Measurements from ENCODE around the gene TMEM135. TPM values are rescaled to one million over a fixed set of nuclear protein-coding genes. Genes with fewer than 3 reads are reported as not detected.

The TMEM135 gene
- total RNA-seq, 1 experiment from 2014 or later = 70.3 TPM

DNA sequence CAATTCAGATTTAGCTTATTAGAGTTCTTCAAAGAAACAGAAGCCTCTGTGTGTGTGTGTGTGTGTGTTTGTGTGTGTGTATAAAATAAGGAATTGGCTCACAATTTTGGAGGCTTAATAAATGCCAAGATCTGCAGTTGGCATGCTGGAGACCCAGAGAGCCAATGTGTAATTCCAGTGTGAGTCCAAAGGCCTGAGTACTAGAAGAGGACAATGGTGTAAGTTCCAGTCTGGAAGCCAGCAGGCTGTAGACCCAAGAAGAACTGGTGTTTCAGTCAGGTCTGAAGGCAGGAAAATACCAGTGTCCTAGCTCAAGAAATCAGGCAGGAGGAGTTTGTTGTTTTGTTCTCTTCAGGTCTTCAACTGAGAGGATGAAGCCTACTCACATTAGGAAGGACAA, 20.0 kb downstream of the TMEM135 start:
- CTCF ChIA-PET = no interaction called here
- H3K4me1 ChIP-seq (ENCODE audit: insufficient read depth, low read length, poor library complexity, severe bottlenecking) = peaks cover 5% of the 10 kb centered on the region
- TF ChIP-seq EZH2 (IDR thresholded peaks at IDR 0.05; ENCODE audit: borderline replicate concordance, low read depth, low read length, poor library complexity, severe bottlenecking) = no peak
- TF ChIP-seq, protein P1, sequence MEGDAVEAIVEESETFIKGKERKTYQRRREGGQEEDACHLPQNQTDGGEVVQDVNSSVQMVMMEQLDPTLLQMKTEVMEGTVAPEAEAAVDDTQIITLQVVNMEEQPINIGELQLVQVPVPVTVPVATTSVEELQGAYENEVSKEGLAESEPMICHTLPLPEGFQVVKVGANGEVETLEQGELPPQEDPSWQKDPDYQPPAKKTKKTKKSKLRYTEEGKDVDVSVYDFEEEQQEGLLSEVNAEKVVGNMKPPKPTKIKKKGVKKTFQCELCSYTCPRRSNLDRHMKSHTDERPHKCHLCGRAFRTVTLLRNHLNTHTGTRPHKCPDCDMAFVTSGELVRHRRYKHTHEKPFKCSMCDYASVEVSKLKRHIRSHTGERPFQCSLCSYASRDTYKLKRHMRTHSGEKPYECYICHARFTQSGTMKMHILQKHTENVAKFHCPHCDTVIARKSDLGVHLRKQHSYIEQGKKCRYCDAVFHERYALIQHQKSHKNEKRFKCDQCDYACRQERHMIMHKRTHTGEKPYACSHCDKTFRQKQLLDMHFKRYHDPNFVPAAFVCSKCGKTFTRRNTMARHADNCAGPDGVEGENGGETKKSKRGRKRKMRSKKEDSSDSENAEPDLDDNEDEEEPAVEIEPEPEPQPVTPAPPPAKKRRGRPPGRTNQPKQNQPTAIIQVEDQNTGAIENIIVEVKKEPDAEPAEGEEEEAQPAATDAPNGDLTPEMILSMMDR (conservative IDR thresholded peaks at IDR 0.05; ENCODE audit: low read depth, low read length) = no peak
- no peaks in the 10 kb centered on the region for H3K36me3 ChIP-seq (ENCODE audit: insufficient read depth, low read length, poor library complexity, severe bottlenecking)
- POLR2A ChIA-PET (ENCODE audit: low non-redundant PET) = no interaction called here
- no peak overlapping the region for H3K27ac ChIP-seq (ENCODE audit: low read depth, low read length, poor library complexity, severe bottlenecking)
- no peaks in the 10 kb centered on the region for H3K27me3 ChIP-seq (replicated peaks; ENCODE audit: insufficient read depth, low read depth, low read length, poor library complexity)
- BruUV-seq (replicated peaks) = no TSS peak
- intact Hi-C loops (cut with micrococcal nuclease; ENCODE audit: unreplicated experiment) = no loop called here
- DNase-seq (ENCODE audit: low spot score) = no peak
- H3K4me3 ChIP-seq (ENCODE audit: low read depth, low read length, poor library complexity, severe bottlenecking) = no peak overlapping the region
- no peaks in the 10 kb centered on the region for H3K9me3 ChIP-seq (ENCODE audit: low read depth, low read length, poor library complexity, severe bottlenecking)

DNA sequence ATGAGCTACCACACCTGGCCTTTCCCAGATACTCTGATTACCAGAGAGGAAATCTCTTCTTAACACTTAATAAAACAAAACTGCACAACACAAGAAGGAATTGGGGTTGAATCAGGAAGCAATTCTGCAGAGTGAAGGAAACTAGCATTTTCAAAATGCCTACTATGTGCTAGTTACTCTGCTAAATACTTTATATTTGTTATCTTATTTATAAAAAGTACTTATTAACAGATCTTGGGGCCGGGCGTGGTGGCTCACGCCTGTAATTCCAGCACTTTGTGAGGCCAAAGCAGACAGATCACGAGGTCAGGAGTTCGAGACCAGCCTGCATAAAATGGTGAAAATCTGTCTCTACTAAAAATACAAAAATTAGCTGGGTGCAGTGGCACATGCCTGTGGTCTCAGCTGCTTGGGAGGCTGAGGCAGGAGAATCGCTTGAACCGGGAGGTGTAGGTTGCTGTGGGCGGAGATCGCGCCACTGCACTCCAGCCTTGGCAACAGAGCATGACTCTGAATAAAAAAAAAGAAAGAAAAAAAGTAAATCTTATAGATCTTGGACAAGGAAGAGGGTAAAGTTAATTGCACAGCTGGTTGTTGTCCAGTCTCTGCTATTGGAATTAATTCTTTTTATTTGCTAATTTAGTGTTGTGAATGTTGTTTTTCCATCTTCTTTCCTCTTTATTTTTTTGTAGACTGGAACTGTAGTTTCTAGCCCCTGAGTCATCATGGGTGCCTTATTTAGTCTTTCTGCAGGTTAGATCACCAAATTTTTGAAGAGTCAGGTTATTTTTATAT, 22.1 kb downstream of the TMEM135 start:
- TF ChIP-seq EZH2 (IDR thresholded peaks at IDR 0.05; ENCODE audit: borderline replicate concordance, low read depth, low read length, poor library complexity, severe bottlenecking) = no peak
- TF ChIP-seq, protein P1 (conservative IDR thresholded peaks at IDR 0.05; ENCODE audit: low read depth, low read length) = no peak
- Histone ChIP-seq H3K27me3 (replicated peaks; ENCODE audit: insufficient read depth, low read depth, low read length, poor library complexity) (no peaks in the 10 kb centered on the region), H3K36me3 (ENCODE audit: insufficient read depth, low read length, poor library complexity, severe bottlenecking) (peaks cover 3% of the 10 kb centered on the region), H3K9me3 (ENCODE audit: low read depth, low read length, poor library complexity, severe bottlenecking) (no peaks in the 10 kb centered on the region), H3K4me1 (ENCODE audit: insufficient read depth, low read length, poor library complexity, severe bottlenecking) (peaks cover 5% of the 10 kb centered on the region), H3K4me3 (ENCODE audit: low read depth, low read length, poor library complexity, severe bottlenecking) (no peak overlapping the region), H3K27ac (ENCODE audit: low read depth, low read length, poor library complexity, severe bottlenecking) (no peak overlapping the region)
- intact Hi-C loops (cut with micrococcal nuclease; ENCODE audit: unreplicated experiment) = no loop called here
- no peak for DNase-seq (ENCODE audit: low spot score)
- ChIA-PET CTCF (no interaction called here), POLR2A (ENCODE audit: low non-redundant PET) (no interaction called here)
- no TSS peak for BruUV-seq (replicated peaks)

DNA sequence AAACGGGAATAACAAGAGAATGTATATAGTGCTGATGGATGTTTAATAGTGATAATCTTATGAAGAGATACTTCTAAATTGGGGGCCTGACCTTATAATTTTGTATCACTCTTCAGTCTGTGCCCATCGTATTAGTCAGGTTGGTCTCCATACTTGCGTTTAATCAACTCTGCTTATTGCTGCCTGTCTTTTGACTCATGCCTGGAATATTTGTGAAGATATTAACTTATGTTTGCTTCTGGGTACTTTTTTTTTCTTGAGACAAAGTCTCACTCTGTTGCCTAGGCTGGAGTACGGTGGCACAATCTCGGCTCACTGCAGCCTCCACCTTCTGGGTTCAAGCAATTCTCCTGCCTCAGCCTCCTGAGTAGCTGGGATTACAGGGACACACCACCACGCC, 24.0 kb downstream of the TMEM135 start:
- TF ChIP-seq, protein P1 (conservative IDR thresholded peaks at IDR 0.05; ENCODE audit: low read depth, low read length) = no peak
- no peak for TF ChIP-seq EZH2 (IDR thresholded peaks at IDR 0.05; ENCODE audit: borderline replicate concordance, low read depth, low read length, poor library complexity, severe bottlenecking)
- peaks cover 5% of the 10 kb centered on the region for H3K4me1 ChIP-seq (ENCODE audit: insufficient read depth, low read length, poor library complexity, severe bottlenecking)
- BruUV-seq (replicated peaks) = no TSS peak
- intact Hi-C loops (cut with micrococcal nuclease; ENCODE audit: unreplicated experiment) = no loop called here
- no peaks in the 10 kb centered on the region for H3K27me3 ChIP-seq (replicated peaks; ENCODE audit: insufficient read depth, low read depth, low read length, poor library complexity)
- ChIA-PET CTCF (no interaction called here), POLR2A (ENCODE audit: low non-redundant PET) (no interaction called here)
- H3K4me3 ChIP-seq (ENCODE audit: low read depth, low read length, poor library complexity, severe bottlenecking) = no peak overlapping the region
- no peaks in the 10 kb centered on the region for H3K9me3 ChIP-seq (ENCODE audit: low read depth, low read length, poor library complexity, severe bottlenecking)
- no peak overlapping the region for H3K27ac ChIP-seq (ENCODE audit: low read depth, low read length, poor library complexity, severe bottlenecking)
- H3K36me3 ChIP-seq (ENCODE audit: insufficient read depth, low read length, poor library complexity, severe bottlenecking) = peaks cover 3% of the 10 kb centered on the region
- DNase-seq (ENCODE audit: low spot score) = no peak
